Natural killer cell treated with Interleukin-12 subunit alpha and Interleukin-12 subunit beta and Interleukin-15 and Interleukin-18, amount 100 ng/mL, for 72 hours (primary cell): Measurements from ENCODE around the gene SPATA2. TPM values are rescaled to one million over a fixed set of nuclear protein-coding genes. Genes with fewer than 3 reads are reported as not detected.
"Not testable (repeated sequence)": the region's sequence is repeated elsewhere in the genome, so short reads cannot be mapped to it uniquely, and the experiment has no call there.

Source experiments
- ATAC-seq, 2 donors: fragments of 150-1000 bp; cut with Tn5 transposase in 1 of 2; sonication (Bioruptor Pico), chemical (Tn5 transposase) in 1 of 2; 2 replicates each; pipeline ENCODE4 v1.10.0; 2021
- DNase-seq: peaks from one replicate; pipeline ENCODE4 v3.0.0; 2022; ENCODE audit warnings: low spot score
- H3K27ac Mint-ChIP-seq, 2 donors: 1 replicate in 1 of 2; 2 replicates in 1 of 2; pipeline ENCODE4 v1.8.0; 2022; ENCODE audit warnings: mixed read lengths in 2 of 2, mild to moderate bottlenecking in 1 of 2, moderate library complexity in 1 of 2
- H3K27me3 Mint-ChIP-seq, 2 donors: 1 replicate in 1 of 2; 2 replicates in 1 of 2; pipeline ENCODE4 v1.8.0; 2022; ENCODE audit warnings: mixed read lengths in 2 of 2
- H3K36me3 Mint-ChIP-seq: one replicate; pipeline ENCODE4 v1.8.0; 2022; ENCODE audit warnings: mixed read lengths
- H3K4me1 Mint-ChIP-seq, 2 donors: 1 replicate in 1 of 2; 2 replicates in 1 of 2; pipeline ENCODE4 v1.8.0; 2022; ENCODE audit warnings: low read depth in 2 of 2, mixed read lengths in 2 of 2, mild to moderate bottlenecking in 1 of 2
- H3K4me3 Mint-ChIP-seq: one replicate; pipeline ENCODE4 v1.8.0; 2022; ENCODE audit warnings: mixed read lengths
- H3K9me3 Mint-ChIP-seq: 2 replicates; pipeline ENCODE4 v1.8.0; 2022; ENCODE audit warnings: mixed read lengths
- total RNA-seq, 2 donors: library from RNA; stranded (reverse); gene quantifications; one replicate each; pipeline ENCODE4 v1.2.3, GENCODE V29; 2022

Gene SPATA2
- total RNA-seq, 2 donors from 2014 or later, result 10.1 to 12.0 TPM

DNA sequence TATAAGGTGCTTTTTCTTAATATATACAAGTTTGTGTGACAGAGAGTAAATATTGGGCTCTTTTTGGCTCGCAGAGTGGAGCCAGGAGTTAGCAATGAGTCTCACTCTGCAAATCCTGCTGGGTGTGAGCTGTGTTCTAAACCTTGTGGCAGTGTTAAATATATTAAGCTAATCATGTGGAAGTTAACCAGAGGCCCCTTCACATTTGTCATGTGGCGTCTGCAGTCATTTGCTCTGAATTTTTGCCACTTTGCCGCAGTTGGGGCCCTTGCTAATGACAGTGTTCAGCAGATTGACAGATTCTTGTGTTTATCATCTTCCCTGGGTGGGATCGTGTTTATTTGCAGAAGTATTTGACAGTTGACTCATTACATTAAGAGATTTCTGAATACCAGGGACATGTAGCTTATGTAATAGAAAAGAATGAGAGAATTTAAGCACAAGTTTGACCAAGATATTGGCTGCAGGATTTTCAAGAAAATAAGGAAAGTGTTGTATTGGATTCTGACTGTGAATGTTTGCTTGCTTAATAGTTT, 37.9 kb downstream of the SPATA2 start:
- Mint-ChIP-seq H3K27ac (no peak overlapping the region), H3K9me3 (no peaks in the 10 kb centered on the region), H3K4me3 (no peak overlapping the region), H3K27me3 (no peaks in the 10 kb centered on the region), H3K4me1 (peaks cover 0 to 4% of the 10 kb centered on the region in 2 donors), H3K36me3 (peaks cover 4% of the 10 kb centered on the region)
- ATAC-seq, result no peak
- DNase-seq, result no peak

DNA sequence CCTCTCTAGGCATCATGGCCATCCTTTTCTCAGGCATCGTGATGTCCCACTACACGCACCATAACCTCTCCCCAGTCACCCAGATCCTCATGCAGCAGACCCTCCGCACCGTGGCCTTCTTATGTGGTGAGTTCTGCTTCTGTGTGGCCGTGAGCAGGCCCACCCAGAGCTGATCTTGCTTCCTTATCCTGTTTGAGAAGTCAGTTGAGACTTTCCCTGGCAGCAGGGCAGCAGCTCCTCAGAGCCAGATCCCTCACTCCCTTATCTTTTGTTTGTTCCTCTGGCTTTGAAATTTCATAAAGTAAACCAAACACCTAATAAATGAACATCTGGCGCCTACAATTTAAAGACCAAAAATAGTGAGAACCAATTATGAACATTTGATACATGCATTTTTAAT, 40.6 kb downstream of the SPATA2 start:
- no peak overlapping the region for H3K4me3 Mint-ChIP-seq
- no peaks in the 10 kb centered on the region for H3K27me3 Mint-ChIP-seq
- no peak for DNase-seq
- no peak overlapping the region for H3K27ac Mint-ChIP-seq
- H3K4me1 Mint-ChIP-seq, result peaks cover 0 to 4% of the 10 kb centered on the region in 2 donors
- no peaks in the 10 kb centered on the region for H3K9me3 Mint-ChIP-seq
- no peaks in the 10 kb centered on the region for H3K36me3 Mint-ChIP-seq
- ATAC-seq, result no peak

DNA sequence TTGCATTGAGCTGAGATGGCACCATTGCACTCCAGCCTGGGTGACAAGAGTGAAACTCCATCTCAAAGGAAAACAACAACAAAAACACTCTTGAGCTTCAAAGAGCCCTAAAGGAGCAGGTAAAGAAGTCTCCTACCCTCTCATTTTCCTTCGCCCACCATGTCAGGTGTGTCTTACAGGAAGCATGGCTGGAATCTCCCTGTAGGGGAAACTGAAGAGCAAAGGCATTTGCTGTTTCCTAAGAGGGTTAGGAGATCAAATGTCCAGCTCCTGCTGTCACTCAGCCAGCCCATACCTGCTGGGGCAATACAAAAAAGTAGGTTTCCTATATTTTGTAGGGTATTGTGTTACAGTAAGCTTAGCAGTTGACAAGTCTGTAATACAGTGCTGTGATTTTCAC, 43.3 kb downstream of the SPATA2 start:
- no peaks in the 10 kb centered on the region for H3K9me3 Mint-ChIP-seq
- H3K36me3 Mint-ChIP-seq, result peaks cover 6% of the 10 kb centered on the region
- ATAC-seq (no peak), DNase-seq (no peak)
- peaks cover 4 to 8% of the 10 kb centered on the region in 2 donors for H3K4me1 Mint-ChIP-seq
- H3K27ac Mint-ChIP-seq, result no peak overlapping the region
- no peaks in the 10 kb centered on the region for H3K27me3 Mint-ChIP-seq
- H3K4me3 Mint-ChIP-seq, result no peak overlapping the region

DNA sequence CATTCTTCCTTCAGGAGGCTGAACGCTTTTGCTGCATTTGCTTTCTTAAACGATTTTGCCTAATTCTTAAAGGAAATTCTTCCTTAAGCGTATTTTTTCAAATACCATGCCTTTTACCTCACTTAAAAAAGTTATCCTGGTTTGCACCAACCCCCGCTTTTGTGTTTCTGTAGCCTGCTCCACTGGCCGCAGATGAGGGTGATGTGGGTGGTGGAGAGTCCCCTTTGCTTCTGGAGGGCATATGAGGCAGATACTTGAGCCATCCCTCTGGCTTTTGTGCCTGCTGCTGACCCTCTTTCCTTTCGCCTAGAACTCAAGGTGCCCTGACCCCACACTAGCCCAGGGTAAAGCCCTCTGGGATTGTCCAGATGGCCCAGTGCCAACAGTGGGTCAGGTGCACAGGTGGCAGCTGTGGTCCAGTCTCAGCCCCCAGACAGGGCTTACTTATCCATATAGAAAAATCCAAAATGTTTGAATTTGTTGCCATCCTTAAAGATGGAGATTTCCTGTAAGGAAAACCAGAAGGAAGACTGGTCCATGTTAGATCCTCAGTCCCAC, 43.9 kb downstream of the SPATA2 start:
- Mint-ChIP-seq H3K4me1 (peaks cover 4 to 14% of the 10 kb centered on the region in 2 donors), H3K4me3 (no peak overlapping the region), H3K27ac (no peak overlapping the region), H3K27me3 (no peaks in the 10 kb centered on the region), H3K9me3 (no peaks in the 10 kb centered on the region), H3K36me3 (peaks cover 12% of the 10 kb centered on the region)
- DNase-seq (peak; percentile 13), ATAC-seq (no peak)

DNA sequence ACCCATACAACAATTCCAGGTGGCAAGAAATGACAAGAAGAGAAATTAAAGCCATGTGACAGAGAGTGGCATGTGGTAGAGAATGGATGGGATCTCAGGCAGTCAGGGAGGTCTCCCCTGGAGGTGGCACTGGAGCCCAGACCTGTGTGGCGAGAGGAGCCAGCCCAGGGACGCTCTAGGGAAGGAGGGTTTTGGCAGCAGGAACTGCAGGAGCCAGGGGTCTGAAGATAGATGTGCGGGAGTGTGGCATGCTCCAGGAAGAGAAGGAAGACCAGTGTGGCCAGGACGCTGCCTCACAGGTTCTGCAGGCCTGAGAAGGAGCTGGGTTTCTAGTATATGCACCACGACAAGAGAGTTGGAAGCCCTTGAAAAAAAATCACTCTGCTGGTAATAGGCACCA, 45.1 kb downstream of the SPATA2 start:
- H3K27me3 Mint-ChIP-seq, result no peaks in the 10 kb centered on the region
- H3K27ac Mint-ChIP-seq, result no peak overlapping the region
- ATAC-seq, result no peak
- no peak overlapping the region for H3K4me3 Mint-ChIP-seq
- DNase-seq, result peak; percentile 58
- peaks cover 4 to 15% of the 10 kb centered on the region in 2 donors for H3K4me1 Mint-ChIP-seq
- peaks cover 13% of the 10 kb centered on the region for H3K36me3 Mint-ChIP-seq
- H3K9me3 Mint-ChIP-seq, result no peaks in the 10 kb centered on the region

DNA sequence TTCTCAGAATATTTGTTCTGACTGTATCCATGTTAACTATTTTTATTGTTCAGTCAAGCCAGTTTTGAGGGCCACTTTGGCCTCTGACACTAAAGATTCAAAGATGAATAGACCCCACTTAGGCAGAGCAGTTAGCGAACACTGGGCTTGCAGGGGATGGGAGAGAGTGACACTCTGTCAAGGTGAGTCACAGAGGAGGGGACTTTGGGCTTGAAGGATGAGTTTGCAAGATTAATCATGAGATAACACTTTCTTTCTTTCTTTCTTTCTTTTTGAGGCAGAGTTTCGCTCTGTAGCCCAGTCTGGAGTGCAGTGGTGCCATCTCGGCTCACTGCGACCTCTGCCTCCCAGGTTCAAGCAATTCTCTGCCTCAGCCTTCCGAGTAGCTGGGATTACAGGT, 46.4 kb downstream of the SPATA2 start:
- DNase-seq (no peak), ATAC-seq (peak in 1 of 2 donors; percentile 58)
- Mint-ChIP-seq H3K9me3 (no peaks in the 10 kb centered on the region), H3K36me3 (peaks cover 19% of the 10 kb centered on the region), H3K27ac (peak overlapping the region; percentile 6 to 7), H3K4me3 (peak overlapping the region; percentile 16), H3K4me1 (peaks cover 4 to 15% of the 10 kb centered on the region in 2 donors), H3K27me3 (no peaks in the 10 kb centered on the region)

DNA sequence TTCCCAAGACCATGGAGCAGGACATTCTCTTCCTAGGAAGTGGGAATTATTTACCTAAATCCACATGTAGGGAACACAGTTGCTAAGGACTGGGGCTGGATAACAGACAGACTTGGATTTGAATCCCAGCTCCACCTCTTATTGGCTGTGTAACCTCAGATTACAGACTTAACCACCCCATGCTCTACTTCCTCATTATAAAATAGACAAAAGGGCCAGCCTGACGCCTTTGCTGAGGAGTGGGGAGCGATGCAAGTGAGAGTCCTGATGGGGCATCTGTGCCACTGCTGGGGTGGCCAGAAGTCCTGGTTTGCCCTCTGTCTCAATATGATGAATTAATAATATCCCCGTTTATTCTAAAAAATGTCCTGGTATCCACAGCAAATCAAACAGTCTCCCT, 46.8 kb downstream of the SPATA2 start:
- no peaks in the 10 kb centered on the region for H3K9me3 Mint-ChIP-seq
- DNase-seq, result no peak
- peak overlapping the region; percentile 6 to 48 for H3K27ac Mint-ChIP-seq
- peaks cover 19% of the 10 kb centered on the region for H3K36me3 Mint-ChIP-seq
- no peaks in the 10 kb centered on the region for H3K27me3 Mint-ChIP-seq
- ATAC-seq, result no peak
- H3K4me3 Mint-ChIP-seq, result peak overlapping the region; percentile 24
- peaks cover 4 to 15% of the 10 kb centered on the region in 2 donors for H3K4me1 Mint-ChIP-seq

DNA sequence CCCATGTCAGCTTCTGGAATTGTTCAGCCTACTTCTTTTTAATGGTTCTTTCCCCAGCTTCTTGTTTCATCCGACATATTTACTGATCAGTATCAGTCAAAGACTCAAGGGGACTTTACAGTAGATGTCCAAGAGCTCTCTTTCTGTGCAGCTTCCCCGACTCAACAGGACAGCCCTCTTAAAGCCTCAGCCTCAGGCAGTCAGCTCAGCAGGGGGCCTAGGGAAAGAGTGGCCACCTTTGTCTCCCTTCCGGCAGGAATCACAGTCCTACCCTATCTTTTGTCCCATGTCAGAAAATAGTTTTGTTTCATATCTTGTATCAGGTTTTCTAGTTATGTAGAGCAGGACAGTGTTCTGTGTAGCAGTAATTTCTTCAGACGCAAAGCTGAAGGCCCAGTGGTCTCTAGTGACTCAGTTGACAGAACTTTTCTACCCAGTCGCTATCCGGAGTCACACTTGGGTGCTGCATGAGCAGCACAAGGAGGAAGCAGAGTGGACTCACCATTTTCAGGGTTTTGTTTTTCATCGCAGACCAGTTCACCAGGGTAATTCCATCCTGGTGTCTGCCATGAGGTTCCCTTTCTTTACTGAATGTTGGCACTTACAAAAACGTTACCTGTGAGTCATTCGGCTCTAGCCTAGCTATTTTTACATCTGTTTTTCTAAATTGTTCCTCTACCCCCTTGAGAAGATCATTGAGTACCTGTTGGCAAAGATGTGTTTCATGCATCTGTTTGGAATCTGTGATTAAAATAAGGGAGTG, 47.7 kb downstream of the SPATA2 start:
- Mint-ChIP-seq H3K27me3 (no peaks in the 10 kb centered on the region), H3K4me1 (peaks cover 4 to 15% of the 10 kb centered on the region in 2 donors), H3K27ac (peak overlapping the region in 1 of 2 donors; percentile 48), H3K36me3 (peaks cover 19% of the 10 kb centered on the region), H3K9me3 (no peaks in the 10 kb centered on the region), H3K4me3 (peak overlapping the region; percentile 24)
- no peak for ATAC-seq
- no peak for DNase-seq

DNA sequence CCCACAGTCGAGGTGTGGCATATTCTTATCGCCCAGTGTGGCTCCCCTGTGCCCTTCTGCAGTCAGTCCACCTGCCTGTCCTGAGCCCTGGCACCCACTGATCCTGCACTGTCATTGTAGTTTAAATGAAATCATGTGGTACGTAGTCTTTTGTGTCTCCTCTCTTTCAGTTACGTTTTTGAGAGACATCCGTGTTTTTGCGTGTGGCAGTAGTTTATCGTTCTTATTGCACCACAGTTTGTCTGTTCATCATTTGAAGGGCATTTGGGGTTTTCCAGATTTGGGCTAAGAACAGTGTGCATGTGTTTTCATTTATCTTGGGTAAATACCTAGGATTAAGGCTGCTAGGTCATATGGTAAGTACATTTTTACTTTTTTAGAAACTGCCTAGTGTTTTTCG, 49.3 kb downstream of the SPATA2 start:
- Mint-ChIP-seq H3K4me1 (peaks cover 4 to 15% of the 10 kb centered on the region in 2 donors), H3K4me3 (no peak overlapping the region), H3K36me3 (peaks cover 19% of the 10 kb centered on the region)

DNA sequence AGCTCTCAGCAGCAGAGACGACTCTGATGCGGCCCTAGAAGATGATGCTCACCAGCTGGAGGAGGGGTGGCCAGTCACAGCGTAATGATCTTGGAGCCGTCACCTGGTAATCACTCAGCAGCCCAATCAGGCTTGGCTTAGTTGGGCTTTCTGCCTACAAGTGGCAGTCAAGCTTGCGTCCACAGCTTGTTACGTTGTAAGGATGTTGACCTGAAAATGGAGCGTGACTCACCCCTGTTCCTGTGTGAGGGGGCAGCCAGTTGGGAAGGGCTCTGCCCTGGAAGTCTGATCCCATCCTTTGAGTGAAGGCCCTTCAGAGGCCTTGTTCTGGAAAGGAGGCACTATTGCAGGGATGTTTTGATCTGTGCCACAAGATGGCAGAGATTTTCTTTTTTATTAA, 49.8 kb downstream of the SPATA2 start:
- Mint-ChIP-seq H3K9me3 (no peaks in the 10 kb centered on the region), H3K4me1 (peaks cover 9 to 19% of the 10 kb centered on the region in 2 donors), H3K4me3 (no peak overlapping the region), H3K27ac (peak overlapping the region in 1 of 2 donors; percentile 48), H3K27me3 (no peaks in the 10 kb centered on the region), H3K36me3 (peaks cover 19% of the 10 kb centered on the region)
- ATAC-seq (peak in 1 of 2 donors; percentile 11), DNase-seq (no peak)

More for the DNA sequence above, 49.3 kb downstream of the SPATA2 start:
- Mint-ChIP-seq H3K9me3 (no peaks in the 10 kb centered on the region), H3K27ac (peak overlapping the region in 1 of 2 donors; percentile 48), H3K27me3 (no peaks in the 10 kb centered on the region)
- no peak for DNase-seq
- peak in 1 of 2 donors; percentile 81 for ATAC-seq

DNA sequence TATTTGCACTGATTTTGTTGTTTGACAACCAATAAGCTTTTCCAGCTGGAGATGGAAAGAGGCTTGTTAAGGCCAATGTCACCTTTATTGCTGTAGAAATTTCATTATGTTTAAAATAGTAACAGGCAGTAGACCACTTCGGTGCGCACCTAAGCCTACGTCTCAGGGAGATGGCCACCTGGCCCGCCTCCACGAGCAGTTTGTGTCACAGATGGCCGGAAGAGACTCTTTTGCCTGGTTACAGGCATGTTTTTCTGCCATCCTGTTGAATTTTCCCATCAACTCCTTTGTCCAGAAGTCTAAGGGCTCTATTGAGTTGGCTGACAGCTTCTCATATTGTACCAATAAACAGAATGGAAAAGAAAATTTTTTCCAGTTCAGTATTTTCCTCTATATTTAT, 51.7 kb downstream of the SPATA2 start:
- Mint-ChIP-seq H3K27me3 (no peaks in the 10 kb centered on the region), H3K4me3 (no peak overlapping the region), H3K4me1 (peaks cover 5 to 19% of the 10 kb centered on the region in 2 donors), H3K27ac (no peak overlapping the region), H3K9me3 (no peaks in the 10 kb centered on the region), H3K36me3 (peaks cover 15% of the 10 kb centered on the region)
- ATAC-seq (no peak), DNase-seq (no peak)

DNA sequence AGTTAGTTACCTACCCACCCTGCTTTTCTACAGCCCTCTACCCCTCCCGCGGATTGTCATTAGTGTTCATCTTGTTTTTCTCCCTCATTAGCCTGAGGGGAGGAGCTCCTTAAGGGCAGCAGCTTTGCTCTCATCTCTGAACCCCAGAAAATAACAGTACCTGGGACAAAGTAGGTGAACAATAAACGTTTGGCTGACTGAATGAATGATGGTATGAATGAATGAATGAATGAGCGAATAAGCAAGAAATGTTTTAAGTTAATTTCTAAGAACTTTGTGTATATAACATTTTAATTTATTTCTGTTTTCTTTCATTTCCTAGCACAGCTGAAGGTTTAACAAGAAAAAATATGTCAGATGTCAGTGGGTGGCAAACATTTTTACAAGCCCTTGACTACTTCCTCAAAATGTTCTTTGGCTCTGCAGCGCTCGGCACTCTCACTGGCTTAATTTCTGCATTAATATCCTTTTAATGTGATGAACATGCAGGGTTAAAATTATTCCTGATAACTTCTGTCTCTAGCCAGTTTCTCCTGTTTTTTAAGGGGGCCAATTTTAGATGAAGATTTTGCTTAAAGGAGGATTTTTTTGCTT, 52.6 kb downstream of the SPATA2 start:
- DNase-seq (no peak), ATAC-seq (no peak)
- H3K4me3 Mint-ChIP-seq, result no peak overlapping the region
- no peak overlapping the region for H3K27ac Mint-ChIP-seq
- peaks cover 14% of the 10 kb centered on the region for H3K36me3 Mint-ChIP-seq
- H3K27me3 Mint-ChIP-seq, result no peaks in the 10 kb centered on the region
- no peaks in the 10 kb centered on the region for H3K9me3 Mint-ChIP-seq
- peaks cover 5 to 17% of the 10 kb centered on the region in 2 donors for H3K4me1 Mint-ChIP-seq

DNA sequence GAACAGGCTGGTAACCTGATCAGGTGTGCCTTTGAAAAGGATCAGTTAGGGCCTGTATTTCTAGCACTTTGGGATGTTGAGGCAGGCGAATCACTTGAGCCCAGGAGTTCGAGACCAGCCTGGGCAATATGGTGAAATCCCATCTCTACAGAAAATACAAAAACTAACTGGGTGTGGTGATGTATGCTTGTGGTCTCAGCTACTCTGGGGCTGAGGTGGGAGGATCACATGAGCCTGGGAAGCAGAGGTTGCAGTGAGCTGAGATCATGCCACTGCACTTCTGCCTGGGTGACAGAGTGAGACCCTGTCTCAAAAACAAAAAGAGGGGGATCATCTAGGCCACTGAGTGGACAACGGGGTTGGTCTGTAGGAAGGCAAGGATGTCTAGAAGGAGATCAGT, 54.1 kb downstream of the SPATA2 start:
- not testable (repeated sequence) for H3K4me1 Mint-ChIP-seq, H3K9me3 Mint-ChIP-seq, H3K27me3 Mint-ChIP-seq, DNase-seq, H3K4me3 Mint-ChIP-seq, ATAC-seq, H3K36me3 Mint-ChIP-seq
- peak overlapping the region; percentile 35 to 58 for H3K27ac Mint-ChIP-seq

DNA sequence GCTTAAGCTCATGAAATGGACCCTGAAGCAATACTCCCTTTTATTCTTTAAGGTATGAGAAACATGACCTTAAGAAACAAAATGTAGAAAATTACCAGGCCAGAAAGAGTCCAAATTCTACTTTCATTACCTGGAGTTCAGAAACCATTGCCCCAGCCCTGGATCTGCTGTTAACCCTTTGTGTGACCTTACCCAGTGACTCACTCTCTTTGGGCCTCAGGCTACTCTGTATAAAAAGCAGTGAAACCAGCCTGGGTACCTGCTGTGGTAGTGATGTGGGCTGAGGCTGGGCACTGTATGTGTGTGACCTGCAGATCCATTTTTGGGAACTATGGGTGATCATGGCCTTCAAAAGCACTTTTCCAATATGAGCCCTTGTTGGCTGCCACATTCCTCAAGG, 55.5 kb downstream of the SPATA2 start:
- peaks cover 11% of the 10 kb centered on the region for H3K36me3 Mint-ChIP-seq
- ATAC-seq, result no peak
- DNase-seq, result no peak
- no peaks in the 10 kb centered on the region for H3K9me3 Mint-ChIP-seq
- H3K4me1 Mint-ChIP-seq, result peaks cover 5% of the 10 kb centered on the region in 2 donors
- H3K27ac Mint-ChIP-seq, result no peak overlapping the region
- H3K4me3 Mint-ChIP-seq, result no peak overlapping the region
- no peaks in the 10 kb centered on the region for H3K27me3 Mint-ChIP-seq
